Activated T-cell treated with anti-CD3 and anti-CD28 coated beads, Interleukin-2, amount 50 U/mL, for 72 hours (primary cell): ENCODE data around the gene BAG3. TPM values are rescaled to one million over a fixed set of nuclear protein-coding genes. Genes with fewer than 3 reads are reported as not detected.

ENCODE experiments used
- ATAC-seq, 2 donors: fragments of 150-1000 bp; cut with Tn5 transposase; replicated peaks in 1 of 2; 2 replicates each; pipeline ENCODE4 v1.10.0; 2021; ENCODE audit warnings: moderate library complexity in 2 of 2, mild to moderate bottlenecking in 1 of 2
- DNase-seq, 2 donors: peaks; one replicate each; pipeline ENCODE4 v3.0.0; 2021 to 2022; ENCODE audit warnings: mixed read lengths in 1 of 2
- H3K27ac Mint-ChIP-seq: one replicate; pipeline ENCODE4 v1.8.0; 2022; ENCODE audit warnings: mild to moderate bottlenecking, moderate library complexity, mixed read lengths
- H3K27me3 Mint-ChIP-seq: one replicate; pipeline ENCODE4 v1.8.0; 2022; ENCODE audit warnings: low read depth, mixed read lengths
- H3K36me3 Mint-ChIP-seq, 2 donors: one replicate each; pipeline ENCODE4 v1.8.0; 2022; ENCODE audit warnings: mixed read lengths in 2 of 2, mild to moderate bottlenecking in 1 of 2; ENCODE audit not compliant: insufficient read depth in 2 of 2
- H3K4me1 Mint-ChIP-seq: one replicate; pipeline ENCODE4 v1.8.0; 2022; ENCODE audit warnings: low read depth, mixed read lengths
- H3K4me3 Mint-ChIP-seq, 2 donors: one replicate each; pipeline ENCODE4 v1.8.0; 2022; ENCODE audit warnings: mild to moderate bottlenecking in 2 of 2, mixed read lengths in 2 of 2, moderate library complexity in 2 of 2
- H3K9me3 Mint-ChIP-seq, 2 donors: one replicate each; pipeline ENCODE4 v1.8.0; 2022; ENCODE audit warnings: mixed read lengths in 2 of 2
- total RNA-seq, 2 donors: library from RNA; stranded (reverse); gene quantifications; one replicate each; pipeline ENCODE4 v1.2.3, GENCODE V29; 2022

Gene BAG3
- total RNA-seq, 2 donors from 2014 or later, result 16.4 to 22.1 TPM

- H3K9me3 Mint-ChIP-seq, result no peaks in the 10 kb centered on the region
- peaks cover 8% of the 10 kb centered on the region for H3K4me1 Mint-ChIP-seq
- no peak overlapping the region for H3K4me3 Mint-ChIP-seq
- no peaks in the 10 kb centered on the region for H3K27me3 Mint-ChIP-seq
- no peak overlapping the region for H3K27ac Mint-ChIP-seq
- peaks cover 5 to 17% of the 10 kb centered on the region in 2 donors for H3K36me3 Mint-ChIP-seq
- ATAC-seq, result no peak
- DNase-seq, result no peak
Observed at GRCh38 chr10:119675483-119676170, 24.4 kb downstream of the BAG3 start.

DNA sequence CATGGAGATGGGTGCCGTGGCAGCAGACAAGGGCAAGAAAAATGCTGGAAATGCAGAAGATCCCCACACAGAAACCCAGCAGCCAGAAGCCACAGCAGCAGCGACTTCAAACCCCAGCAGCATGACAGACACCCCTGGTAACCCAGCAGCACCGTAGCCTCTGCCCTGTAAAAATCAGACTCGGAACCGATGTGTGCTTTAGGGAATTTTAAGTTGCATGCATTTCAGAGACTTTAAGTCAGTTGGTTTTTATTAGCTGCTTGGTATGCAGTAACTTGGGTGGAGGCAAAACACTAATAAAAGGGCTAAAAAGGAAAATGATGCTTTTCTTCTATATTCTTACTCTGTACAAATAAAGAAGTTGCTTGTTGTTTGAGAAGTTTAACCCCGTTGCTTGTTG lies 25.9 kb downstream of the BAG3 start:
- peaks cover 5 to 12% of the 10 kb centered on the region in 2 donors for H3K36me3 Mint-ChIP-seq
- H3K9me3 Mint-ChIP-seq, result no peaks in the 10 kb centered on the region
- H3K27me3 Mint-ChIP-seq, result no peaks in the 10 kb centered on the region
- peaks cover 23% of the 10 kb centered on the region for H3K4me1 Mint-ChIP-seq
- DNase-seq, result no peak
- no peak for ATAC-seq
- no peak overlapping the region for H3K4me3 Mint-ChIP-seq
- no peak overlapping the region for H3K27ac Mint-ChIP-seq

GRCh38 chr10:119677904-119678755 lies 26.9 kb downstream of the BAG3 start:
- Mint-ChIP-seq H3K9me3 (no peaks in the 10 kb centered on the region), H3K27ac (no peak overlapping the region), H3K27me3 (no peaks in the 10 kb centered on the region), H3K4me3 (no peak overlapping the region), H3K36me3 (peaks cover 2 to 6% of the 10 kb centered on the region in 2 donors), H3K4me1 (peaks cover 27% of the 10 kb centered on the region)
- ATAC-seq (no peak), DNase-seq (no peak)

- peaks cover 0 to 4% of the 10 kb centered on the region in 2 donors for H3K36me3 Mint-ChIP-seq
- H3K4me3 Mint-ChIP-seq, result no peak overlapping the region
- H3K9me3 Mint-ChIP-seq, result no peaks in the 10 kb centered on the region
- no peaks in the 10 kb centered on the region for H3K27me3 Mint-ChIP-seq
- DNase-seq (no peak), ATAC-seq (no peak)
- peaks cover 27% of the 10 kb centered on the region for H3K4me1 Mint-ChIP-seq
- H3K27ac Mint-ChIP-seq, result no peak overlapping the region
Observed at GRCh38 chr10:119679480-119679829, 28.3 kb downstream of the BAG3 start.

- Mint-ChIP-seq H3K9me3 (no peaks in the 10 kb centered on the region), H3K4me1 (peaks cover 27% of the 10 kb centered on the region), H3K36me3 (peaks cover 0 to 4% of the 10 kb centered on the region in 2 donors), H3K27me3 (no peaks in the 10 kb centered on the region), H3K4me3 (no peak overlapping the region), H3K27ac (no peak overlapping the region)
- ATAC-seq, result no peak
- no peak for DNase-seq
Observed at GRCh38 chr10:119680050-119680449, 28.9 kb downstream of the BAG3 start.

DNA sequence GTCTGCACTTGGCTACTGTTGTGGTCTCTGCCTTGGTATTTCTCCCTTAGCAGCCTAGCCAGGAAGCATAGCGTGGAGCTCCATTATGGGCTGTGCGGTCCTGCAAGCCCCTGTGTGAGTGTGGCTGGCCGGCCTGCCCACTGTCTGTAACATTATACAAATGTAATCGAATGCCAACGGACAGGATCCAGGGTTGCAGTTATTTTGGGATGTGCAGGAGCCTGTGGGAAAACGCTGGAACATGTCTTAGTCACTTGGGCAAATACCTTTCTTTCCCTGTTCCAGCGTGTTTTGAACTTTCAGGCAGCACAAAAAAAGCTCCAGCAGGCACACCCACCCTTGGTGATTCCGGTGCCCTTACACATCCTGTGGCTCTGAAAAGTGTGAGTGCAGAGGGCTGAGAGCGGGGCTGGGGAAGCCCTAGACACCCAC lies 29.5 kb downstream of the BAG3 start:
- no peak overlapping the region for H3K4me3 Mint-ChIP-seq
- H3K4me1 Mint-ChIP-seq, result peaks cover 27% of the 10 kb centered on the region
- no peaks in the 10 kb centered on the region for H3K9me3 Mint-ChIP-seq
- DNase-seq (no peak), ATAC-seq (no peak)
- H3K27ac Mint-ChIP-seq, result no peak overlapping the region
- H3K27me3 Mint-ChIP-seq, result no peaks in the 10 kb centered on the region
- peaks cover 0 to 4% of the 10 kb centered on the region in 2 donors for H3K36me3 Mint-ChIP-seq

- no peaks in the 10 kb centered on the region for H3K36me3 Mint-ChIP-seq
- no peaks in the 10 kb centered on the region for H3K9me3 Mint-ChIP-seq
- DNase-seq, result peak; percentile 85 to 87
- peak overlapping the region; percentile 39 for H3K27ac Mint-ChIP-seq
- ATAC-seq, result peak; percentile 92 to 96
- peak overlapping the region; percentile 66 to 71 for H3K4me3 Mint-ChIP-seq
- peaks cover 27% of the 10 kb centered on the region for H3K4me1 Mint-ChIP-seq
- no peaks in the 10 kb centered on the region for H3K27me3 Mint-ChIP-seq
Observed at GRCh38 chr10:119686465-119687191, 35.4 kb downstream of the BAG3 start.

- Mint-ChIP-seq H3K36me3 (no peaks in the 10 kb centered on the region), H3K27me3 (no peaks in the 10 kb centered on the region), H3K4me1 (peaks cover 19% of the 10 kb centered on the region), H3K27ac (peak overlapping the region; percentile 39), H3K9me3 (no peaks in the 10 kb centered on the region), H3K4me3 (peak overlapping the region; percentile 66 to 71)
- ATAC-seq, result no peak
- DNase-seq, result no peak
Observed at GRCh38 chr10:119687192-119688032, 36.2 kb downstream of the BAG3 start.

DNA sequence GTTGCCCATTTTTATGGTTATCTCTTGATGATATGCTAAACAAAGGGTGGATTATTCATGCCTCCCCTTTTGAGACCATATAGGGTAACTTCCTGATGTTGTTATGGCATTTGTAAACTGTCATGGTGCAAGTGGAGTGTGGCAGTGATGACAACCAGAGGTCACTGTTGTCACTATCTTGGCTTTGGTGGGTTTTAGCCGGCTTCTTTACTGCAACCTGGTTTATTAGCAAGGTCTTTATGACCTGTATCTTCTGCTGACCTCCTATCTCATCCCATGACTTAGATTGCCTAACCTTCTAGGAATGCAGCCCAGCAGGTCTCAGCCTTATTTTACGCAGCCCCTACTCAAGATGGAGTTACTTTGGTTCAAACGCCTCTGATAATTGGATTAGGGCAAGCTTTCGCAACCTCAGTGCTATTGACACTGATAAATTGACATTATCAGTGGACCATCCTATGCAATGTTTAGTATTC lies 36.9 kb downstream of the BAG3 start:
- DNase-seq (no peak), ATAC-seq (no peak)
- H3K4me3 Mint-ChIP-seq, result no peak overlapping the region
- H3K4me1 Mint-ChIP-seq, result peaks cover 17% of the 10 kb centered on the region
- H3K9me3 Mint-ChIP-seq, result no peaks in the 10 kb centered on the region
- H3K36me3 Mint-ChIP-seq, result no peaks in the 10 kb centered on the region
- no peak overlapping the region for H3K27ac Mint-ChIP-seq
- no peaks in the 10 kb centered on the region for H3K27me3 Mint-ChIP-seq

- H3K27me3 Mint-ChIP-seq, result peaks cover 7% of the 10 kb centered on the region
- ATAC-seq (no peak), DNase-seq (no peak)
- H3K9me3 Mint-ChIP-seq, result no peaks in the 10 kb centered on the region
- peaks cover 17% of the 10 kb centered on the region for H3K4me1 Mint-ChIP-seq
- no peak overlapping the region for H3K27ac Mint-ChIP-seq
- no peak overlapping the region for H3K4me3 Mint-ChIP-seq
- no peaks in the 10 kb centered on the region for H3K36me3 Mint-ChIP-seq
Observed at GRCh38 chr10:119689016-119689580, 37.9 kb downstream of the BAG3 start.

DNA sequence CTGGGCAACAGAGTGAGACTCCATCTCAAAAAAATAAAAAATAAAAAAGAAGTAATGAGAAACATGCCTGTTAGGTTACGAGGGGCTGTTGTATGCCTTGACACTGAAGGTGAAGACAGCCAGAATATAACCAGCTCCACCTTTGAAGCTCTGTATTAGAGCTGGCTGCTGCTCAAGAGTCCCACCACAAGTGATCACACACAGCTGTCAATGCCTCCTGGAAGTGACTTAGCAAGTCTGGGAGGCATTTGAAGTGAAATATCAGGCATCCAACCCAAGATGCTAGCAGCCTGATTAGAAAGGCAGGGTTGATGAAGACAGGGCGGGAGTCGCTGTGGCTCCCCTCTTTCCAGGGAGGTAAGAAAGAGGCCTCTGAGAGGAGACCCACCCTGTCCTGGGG lies 40.5 kb downstream of the BAG3 start:
- DNase-seq (no peak), ATAC-seq (no peak)
- Mint-ChIP-seq H3K27me3 (peaks cover 13% of the 10 kb centered on the region), H3K4me1 (peaks cover 12% of the 10 kb centered on the region), H3K4me3 (no peak overlapping the region), H3K27ac (no peak overlapping the region), H3K9me3 (peaks cover 0 to 2% of the 10 kb centered on the region in 2 donors), H3K36me3 (no peaks in the 10 kb centered on the region)

- H3K4me3 Mint-ChIP-seq, result no peak overlapping the region
- H3K36me3 Mint-ChIP-seq, result no peaks in the 10 kb centered on the region
- DNase-seq (no peak), ATAC-seq (peak in 1 of 2 donors; percentile 41)
- no peaks in the 10 kb centered on the region for H3K4me1 Mint-ChIP-seq
- H3K27me3 Mint-ChIP-seq, result peaks cover 13% of the 10 kb centered on the region
- H3K9me3 Mint-ChIP-seq, result peaks cover 0 to 2% of the 10 kb centered on the region in 2 donors
- H3K27ac Mint-ChIP-seq, result no peak overlapping the region
Observed at GRCh38 chr10:119693262-119693957, 42.2 kb downstream of the BAG3 start.
